Inflammatory macrophage treated with lipopolysaccharide for 1 hour (primary cell): ENCODE measurements around the gene PHF21A.
"Not testable (repeated sequence)": the region's sequence is repeated elsewhere in the genome, so short reads cannot be mapped to it uniquely, and the experiment has no call there.

Experiments used
- DNase-seq, 2 donors: peaks; one replicate each; pipeline ENCODE4 v3.0.0-alpha.2; 2020 to 2022

The PHF21A gene

DNA sequence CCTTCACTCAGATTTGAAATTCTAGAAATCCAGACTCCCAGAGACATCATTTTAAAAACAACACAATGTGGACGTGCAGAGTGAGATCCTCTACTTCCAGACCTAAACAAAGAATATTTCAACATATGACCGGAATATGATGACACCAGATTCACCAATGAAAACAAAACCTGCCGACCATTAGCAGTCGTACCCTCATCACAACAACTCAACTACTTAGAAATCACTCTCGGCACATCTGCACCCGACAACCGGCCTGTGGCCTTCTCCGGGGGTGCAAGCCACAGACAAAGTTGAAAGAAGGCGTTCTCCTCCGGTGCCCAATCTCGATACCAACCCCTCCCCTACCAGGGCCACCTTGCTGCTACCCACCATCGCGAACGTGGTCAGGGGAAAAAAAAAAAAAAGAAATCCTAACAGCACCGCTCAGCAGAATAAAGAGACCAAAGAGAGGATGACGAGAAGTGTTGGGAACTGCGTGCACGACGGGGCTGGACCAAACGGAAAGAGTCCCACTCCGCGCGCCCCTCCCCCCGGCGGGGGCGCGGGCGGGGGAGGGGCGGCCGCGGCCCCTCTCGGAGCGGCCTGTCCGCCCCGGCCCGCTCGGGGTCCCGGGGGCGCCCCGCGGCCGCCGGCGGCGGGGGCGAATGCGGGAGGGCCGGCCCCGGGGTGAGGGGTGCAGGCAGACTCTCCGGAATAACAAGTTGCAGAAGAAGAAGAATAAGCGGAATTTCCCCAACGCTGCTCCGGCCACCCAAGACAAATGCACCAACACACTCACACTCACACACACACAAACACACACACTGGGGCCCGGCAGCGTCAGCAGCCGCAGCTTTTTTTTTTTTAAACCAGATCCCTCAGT lies 1.7 kb downstream of the PHF21A start:
- peak; percentile 66 to 77 for DNase-seq

DNA sequence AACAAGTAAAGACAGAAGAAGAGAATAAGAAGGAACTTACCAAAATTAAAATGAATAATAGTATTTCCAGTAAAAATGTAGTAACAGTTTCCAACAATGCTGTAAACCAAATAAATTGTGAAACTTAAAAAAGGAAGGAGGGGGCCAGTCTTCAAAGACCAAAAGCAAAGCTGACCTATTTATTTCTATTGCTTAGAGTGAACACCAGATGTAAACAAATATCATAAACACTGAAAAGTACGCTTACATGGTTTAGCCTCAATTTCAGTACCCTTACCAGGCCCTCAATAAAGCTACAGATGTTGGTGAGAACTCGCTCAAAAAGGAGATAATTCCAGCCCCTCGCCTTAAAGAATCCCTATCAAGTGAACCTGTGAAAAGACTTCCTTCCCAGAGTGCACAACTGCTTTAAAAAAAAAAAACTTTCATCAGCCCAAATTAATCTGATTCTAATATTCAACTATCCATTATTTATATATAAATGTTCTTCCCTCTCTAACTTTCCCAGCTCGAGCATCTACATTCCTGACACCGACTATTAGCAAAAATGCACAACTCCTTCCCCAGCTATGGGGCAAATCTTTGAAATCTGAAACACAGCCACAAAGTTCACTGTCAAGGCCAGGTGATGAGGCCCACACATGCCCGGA lies 2.4 kb downstream of the PHF21A start:
- DNase-seq, result peak; percentile 35 to 70

DNA sequence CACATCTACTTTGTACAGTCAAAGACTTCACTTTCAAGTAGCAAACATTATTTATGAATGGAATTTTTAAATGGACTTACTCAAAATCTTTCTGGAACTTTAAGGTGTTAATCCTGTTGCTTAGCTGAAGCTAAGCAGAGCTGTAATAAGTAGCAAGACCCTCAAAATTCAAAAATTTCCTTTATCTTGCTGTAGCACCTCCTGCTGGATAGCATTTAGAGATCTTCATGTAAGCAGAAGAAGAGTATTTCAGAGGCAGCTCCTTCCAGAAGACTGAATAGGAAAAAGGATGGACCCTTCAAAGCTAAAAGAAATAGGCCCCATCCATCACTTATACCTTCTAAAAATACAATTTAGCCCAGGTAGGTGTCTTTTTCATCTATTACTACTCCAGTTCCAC lies 3.4 kb downstream of the PHF21A start:
- no peak for DNase-seq

DNA sequence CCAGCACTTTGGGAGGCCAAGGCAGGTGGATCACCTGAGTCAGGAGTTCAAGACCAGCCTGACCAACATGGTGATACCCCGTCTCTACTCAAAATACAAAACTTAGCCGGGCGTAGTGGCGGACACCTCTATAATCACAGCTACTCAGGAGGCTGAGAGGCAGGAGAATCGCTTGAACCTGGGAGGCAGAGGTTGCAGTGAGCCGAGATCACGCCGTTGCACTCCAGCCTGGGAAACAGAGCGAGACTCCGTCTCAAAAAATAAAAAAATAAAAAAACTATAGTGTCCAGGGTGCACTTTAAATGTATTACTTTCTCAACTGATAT lies 4.6 kb downstream of the PHF21A start:
- not testable (repeated sequence) for DNase-seq

DNA sequence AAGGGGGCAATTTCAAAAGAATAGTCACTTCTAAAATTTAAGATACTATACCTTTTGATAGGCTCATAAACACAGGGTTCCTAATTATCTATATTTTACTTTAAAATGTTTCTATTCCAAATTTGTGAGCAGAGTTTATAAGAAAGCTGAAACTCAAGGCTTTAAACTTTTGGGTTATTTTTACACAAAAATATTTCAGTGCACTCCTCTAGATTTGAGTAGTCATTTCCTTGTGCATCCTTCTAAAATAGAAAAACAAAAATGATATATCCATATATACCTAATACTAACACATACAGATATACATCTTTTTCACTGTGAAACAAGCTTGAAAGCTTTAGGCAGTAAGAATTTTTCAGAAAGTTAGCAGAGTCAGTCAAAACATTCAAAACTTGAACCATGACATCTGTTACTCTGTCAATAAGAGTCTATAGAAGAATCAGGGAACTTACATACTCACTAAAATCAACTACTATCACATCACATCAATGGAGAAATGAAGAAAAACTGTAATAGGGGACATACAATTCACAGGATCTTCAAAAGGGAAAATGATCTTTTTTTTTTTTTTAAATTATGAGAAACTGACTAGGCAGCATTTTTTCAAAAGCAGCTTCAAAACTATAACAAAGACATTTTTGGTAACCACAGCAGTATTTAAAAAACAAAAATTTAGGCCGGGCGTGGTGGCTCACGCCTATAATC lies 5.1 kb downstream of the PHF21A start:
- no peak for DNase-seq

DNA sequence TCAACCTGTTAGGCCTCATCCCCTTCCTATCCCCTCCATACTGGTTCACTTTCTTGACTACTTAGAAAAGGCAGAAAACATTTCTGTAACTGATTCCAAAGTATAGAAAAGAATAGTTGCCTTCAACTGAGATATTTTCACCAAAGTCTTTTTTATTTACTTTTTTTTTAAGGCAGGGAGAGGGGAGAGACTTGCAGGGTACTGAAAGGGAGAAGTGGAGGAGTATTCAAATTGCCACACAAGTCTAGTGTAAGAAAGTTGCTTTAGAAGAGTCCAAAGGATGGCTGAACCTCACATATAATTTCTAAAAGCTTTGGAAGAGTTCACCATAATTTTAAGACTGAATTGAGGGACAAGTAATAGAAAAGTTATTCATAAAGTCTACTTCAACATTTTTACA lies 6.3 kb downstream of the PHF21A start:
- DNase-seq, result peak; percentile 16 to 22

DNA sequence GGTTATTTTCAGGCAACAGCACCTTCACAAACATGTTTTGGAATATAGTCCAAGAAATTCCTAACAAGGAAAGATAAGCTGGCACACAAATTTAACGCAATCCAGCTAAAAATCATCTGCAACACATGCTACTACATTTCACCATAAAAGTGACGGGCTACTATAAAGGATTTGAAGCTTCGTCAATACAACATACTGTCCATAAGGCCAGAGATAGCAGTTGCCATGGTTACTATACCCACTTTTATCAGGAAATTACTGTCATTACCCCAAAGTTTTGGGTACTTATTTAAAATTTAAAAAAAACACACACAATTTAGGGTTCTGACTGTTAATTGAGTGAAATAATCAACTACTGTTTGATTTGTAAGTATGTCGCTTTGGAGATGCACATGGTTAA lies 6.9 kb downstream of the PHF21A start:
- DNase-seq, result no peak

DNA sequence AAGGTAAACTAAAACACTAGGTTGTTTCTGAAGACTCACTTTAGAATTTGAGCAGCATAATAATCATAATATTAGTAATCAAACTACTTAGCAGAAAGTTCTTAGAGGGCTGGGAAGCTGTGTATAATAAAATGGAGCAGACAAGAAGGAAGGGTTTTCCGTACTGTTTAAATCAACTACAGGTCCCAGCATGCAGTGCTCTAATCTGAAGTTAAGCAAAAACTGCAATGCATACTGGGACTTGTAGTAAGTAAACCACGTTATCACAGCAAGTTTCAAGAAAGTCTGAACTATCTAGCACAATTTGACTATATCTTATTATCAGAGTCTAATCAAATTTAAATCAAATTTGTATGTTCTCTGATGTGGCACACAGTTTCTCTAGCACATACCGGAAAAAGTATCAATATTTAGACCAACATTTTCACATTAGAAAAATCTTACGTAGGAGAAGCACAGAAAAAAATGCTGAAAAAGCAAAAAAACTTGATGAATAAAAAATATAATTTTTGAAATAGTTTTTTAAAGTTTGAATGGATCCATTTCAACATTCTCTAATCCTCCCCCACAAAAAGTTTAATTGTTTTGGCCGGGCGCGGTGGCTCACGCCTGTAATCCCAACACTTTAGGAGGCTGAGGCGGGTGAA lies 8.2 kb downstream of the PHF21A start:
- DNase-seq, result peak; percentile 75

DNA sequence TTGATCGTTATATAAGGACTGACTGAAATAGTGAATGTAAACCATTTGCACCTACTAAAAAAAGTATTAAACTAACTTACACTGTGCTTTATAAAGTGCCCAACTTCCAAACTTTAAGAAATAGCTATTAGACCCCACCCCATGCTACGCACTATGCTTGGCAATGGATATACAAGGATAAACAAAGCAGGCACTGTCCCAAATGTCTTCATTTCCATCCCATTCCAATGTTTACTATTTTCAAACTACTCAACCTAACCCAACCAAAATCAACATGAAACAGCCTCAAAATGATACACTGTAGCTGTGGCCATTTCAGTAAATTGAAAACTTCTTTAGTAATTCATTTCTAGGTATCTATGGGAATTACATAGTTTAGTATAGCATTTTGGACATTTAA lies 12.5 kb downstream of the PHF21A start:
- DNase-seq, result no peak

DNA sequence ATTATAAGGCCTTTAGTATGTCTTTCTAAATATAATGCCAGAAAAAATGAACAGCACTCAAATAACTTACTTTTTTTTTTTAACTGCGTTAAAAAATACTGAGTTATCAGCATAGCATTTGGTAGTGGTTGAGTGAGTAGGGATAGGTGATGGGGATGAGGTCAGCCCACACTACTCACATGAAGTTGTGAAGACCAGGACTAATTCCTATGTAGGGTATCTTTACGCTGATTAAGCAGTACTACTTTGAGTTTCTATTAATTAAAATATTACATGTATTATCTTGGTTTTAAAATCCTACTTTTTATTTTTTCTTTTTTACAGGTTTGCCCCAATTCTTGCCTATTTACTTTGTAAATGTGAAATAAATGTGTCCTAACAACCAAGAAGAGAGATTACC lies 13.5 kb downstream of the PHF21A start:
- DNase-seq, result no peak

DNA sequence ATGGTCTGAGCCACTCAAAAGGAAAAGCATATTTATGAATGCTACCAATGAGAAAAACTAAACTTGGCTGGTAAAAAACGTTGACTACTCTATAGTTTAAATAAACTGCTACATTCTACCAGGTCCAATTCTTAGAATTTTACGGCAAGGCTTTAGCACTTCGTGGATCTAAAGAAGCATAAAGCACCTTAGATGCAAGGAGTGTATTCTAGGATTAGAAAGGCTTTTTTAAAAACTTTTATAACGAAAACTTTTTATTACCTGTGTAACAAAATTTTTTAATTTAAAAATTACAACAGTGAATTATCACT lies 13.9 kb downstream of the PHF21A start:
- no peak for DNase-seq

DNA sequence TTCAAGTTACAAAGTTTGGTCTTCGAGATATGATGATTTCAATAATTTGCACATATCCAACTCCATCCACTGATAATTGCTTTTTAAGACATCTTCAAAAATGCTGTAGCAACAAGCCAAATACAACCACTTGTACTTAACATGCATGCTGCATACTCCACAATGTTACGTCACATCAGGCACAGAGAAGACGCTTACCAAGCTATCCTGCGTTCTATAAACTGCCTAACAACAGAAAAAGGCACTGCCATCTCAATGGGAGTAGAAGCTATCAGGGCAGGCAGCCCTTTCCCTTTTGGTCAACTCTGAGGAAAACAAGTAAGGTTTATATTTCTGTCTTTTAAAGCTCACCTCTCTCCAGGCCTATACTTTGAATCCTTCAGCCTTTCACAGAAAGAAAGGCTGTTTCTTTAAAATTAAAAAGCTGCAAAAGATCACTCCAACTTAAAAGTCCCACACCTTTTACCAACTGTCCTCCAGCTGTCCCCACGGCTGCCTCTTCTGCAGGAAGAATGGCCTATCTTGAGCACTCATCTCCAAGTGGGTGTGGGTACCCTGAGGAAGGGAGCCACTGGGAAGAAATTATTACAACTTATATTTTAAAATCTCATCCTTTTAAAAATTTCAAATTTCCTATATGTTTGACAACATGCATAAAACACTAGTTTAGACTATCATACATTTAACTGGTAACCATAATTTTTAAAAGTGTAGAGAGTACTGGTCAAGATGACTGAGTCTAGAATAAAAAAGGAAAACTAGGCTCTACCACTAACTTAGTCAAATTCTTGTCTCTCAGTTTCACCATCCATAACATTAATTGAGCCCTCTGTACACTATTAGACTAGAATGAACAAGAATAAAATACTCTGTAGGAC lies 14.5 kb downstream of the PHF21A start:
- no peak for DNase-seq

DNA sequence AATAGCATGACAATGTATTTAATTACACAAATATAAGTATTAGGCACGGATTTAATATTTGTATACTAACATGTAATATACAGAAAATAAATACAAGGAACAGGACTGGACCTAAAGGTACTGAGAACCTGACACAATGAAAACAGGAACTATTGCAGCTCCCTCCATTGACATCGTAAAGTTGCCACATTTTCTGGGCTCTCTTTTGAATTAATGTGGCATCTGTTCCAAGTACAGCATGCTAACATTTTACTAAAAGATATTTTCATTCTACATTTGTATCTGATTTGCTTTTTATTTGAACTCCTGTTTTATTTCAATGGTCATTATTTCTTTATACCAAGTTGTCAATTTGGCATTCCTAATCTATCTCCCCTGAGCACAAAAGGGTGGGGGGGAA lies 15.3 kb downstream of the PHF21A start:
- no peak for DNase-seq

DNA sequence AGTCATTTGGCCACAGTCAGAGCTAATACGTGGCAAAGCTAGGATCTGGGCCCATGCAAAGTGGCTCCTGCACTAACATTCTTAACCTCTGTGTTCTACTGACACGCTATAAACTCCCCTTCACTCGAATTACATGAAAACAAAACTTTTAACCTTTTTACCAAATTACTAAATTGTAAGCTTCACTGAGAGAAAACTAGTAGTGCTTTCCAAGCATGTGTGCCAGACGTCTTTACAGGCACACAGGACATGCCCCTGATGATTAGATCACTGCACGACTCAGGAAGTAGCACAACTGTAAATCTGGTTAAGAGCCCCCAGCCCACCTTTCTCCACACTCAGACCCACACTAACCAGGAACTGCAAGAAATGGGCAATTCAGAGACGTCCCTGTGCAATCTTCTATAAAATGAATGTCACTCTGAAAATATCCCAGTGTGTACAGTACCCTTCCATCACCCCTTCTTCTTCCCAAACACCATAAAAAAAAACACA lies 16.1 kb downstream of the PHF21A start:
- no peak for DNase-seq

DNA sequence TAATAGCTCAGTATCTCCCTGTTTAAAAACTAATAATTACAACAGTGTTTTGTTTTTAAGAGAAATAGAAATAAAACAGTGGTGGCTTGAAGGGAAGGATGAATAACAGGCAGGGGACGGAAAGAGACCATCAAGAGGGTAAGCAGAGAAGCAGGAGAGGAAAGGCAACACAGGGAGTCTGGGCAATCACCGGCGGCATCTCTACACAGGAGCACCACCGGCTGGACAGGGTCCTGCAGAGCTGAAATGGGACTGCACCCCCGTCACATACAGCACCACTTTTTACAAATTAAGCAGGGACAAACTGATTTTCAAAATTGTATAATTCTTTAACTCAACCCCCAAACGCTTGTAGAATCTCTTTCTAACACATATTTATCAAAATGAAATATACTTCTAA lies 18.4 kb downstream of the PHF21A start:
- DNase-seq, result no peak

DNA sequence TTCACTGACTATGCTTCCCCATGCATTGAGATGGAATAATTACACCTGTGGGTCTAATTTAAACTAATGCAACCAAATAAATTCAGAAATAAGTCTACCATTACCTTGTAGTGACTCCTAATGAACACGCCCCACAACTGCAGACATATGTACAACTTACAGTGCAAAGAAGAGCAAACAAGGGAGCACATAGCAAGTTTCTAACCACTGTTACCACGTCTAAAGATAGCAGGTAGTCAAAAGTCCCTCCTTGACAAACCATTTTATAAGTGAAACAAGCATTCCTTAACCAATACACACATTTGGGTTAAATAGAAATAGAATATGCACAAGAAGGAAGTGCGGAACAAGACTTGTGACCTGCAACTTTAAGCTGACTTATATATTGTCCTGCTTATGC lies 20.6 kb downstream of the PHF21A start:
- DNase-seq, result no peak

DNA sequence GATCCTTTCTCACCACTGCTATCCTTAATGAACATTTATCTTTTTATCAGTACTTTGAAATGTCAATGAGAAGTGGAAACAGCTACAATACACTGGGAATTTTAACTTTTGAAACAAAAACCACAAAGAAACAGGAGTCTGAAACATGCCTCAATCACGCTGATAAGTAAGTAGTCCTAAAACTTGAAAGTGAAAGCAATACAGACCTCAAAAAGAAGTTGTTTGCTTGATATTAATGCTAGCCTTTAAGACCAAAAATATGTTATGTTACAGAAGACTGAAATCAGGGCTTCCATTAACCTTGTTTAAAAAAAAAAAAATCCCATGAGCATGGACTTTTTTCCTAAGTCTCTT lies 21.3 kb downstream of the PHF21A start:
- DNase-seq, result peak; percentile 25 to 27

DNA sequence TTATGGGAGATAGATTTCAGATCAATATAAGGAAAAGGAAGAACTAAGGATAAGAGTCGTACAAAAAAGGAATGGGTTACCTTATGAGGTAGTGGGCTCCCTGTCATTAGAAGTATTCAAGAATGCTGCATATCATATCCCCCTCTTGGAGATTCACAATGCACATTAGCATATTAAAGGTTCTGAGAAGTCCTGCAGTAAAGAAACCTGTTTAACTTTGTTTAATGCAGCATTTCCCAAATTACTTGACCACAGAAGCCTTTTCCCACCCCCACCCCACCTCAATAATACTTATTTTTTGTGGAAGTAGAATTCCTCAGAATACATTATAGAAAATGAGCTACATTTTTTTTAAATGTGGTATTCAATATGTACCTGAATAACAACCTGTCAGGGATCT lies 30.9 kb downstream of the PHF21A start:
- DNase-seq, result no peak

DNA sequence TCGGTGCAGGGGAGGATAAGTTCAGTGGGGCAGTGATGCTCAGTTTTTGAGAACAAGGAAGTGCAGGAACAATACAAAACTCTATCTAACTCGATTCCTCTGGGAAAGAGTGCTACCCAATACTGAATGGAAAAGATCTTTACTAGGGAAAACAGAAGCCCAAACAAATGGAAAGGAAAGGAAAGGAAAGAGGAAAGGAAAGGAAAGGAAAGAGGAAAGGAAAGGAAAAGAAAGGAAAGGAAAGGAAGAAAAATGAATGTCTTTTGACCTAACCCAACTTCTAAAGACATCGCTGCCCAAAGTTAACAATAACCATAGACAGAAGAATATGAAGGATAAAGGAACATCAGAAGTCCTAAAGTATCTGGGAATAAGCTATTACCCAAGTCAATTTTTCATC lies 41.6 kb downstream of the PHF21A start:
- DNase-seq, result no peak

DNA sequence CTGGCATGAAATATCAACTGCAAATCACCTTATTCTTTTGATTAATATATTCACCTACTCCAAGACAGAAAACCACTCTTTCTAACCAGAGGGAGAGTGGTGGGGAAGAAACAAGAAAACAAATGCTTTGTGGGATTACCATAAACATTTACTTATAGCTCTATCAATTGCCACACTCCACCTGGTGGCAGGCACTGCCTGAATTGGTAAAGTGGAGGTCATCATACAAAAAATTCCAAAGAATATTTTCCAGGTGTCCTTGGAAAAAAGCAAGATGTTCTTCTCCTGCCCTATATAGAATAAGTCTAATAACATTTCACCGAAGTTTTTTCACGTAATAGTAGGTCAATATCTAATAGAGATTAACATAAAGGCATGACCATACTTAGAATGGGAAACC lies 45.3 kb downstream of the PHF21A start:
- no peak for DNase-seq

DNA sequence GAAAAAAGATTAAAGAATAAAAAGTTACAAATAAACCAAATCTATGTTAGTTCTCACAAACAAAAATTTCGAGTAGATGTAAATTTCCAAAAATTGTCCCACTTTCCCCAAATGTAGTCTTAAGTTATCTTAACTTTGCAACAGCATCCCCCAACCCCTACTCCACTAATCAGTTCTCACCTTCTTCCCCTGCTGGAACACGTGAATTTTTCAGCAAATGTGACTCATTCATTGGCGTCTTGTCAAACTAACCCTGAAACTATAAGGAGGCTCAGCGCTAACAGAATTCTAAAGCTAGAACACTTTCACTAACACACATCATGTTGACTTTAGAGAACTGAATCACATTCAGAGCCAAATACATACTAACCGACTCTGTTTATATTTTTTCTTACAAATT lies 46.1 kb downstream of the PHF21A start:
- DNase-seq, result no peak

DNA sequence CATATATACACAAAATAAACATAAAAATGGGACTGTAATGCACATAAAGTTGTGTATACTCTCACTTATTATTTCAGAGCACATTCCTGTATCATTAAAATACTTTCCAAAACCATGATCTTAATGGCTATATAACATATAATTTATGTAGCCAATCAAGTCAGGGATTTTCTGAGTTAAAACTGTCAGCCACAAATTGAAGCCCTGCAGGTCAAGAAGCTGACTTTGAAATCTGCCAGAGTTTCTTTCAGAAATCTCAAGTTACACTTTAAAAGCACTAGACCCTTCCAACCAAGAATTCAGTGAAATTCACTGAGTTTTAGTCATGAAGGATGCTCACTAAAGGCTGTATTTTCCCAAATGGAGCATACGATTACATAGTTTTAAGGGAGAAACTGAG lies 47.6 kb downstream of the PHF21A start:
- DNase-seq, result no peak
